Measurements from ENCODE around the gene SMG7.

The SMG7 gene

GRCh38 chr1:183592733-183593132, 120.4 kb downstream of the SMG7 start:
- no peak for DNase-seq (ENCODE audit: low spot score)

- no peak for DNase-seq (ENCODE audit: low spot score)
Observed at GRCh38 chr1:183593356-183593755, 121.1 kb downstream of the SMG7 start.

- DNase-seq (ENCODE audit: low spot score), result no peak
Observed at GRCh38 chr1:183595537-183595936, 123.2 kb downstream of the SMG7 start.

GRCh38 chr1:183596500-183596899, 124.2 kb downstream of the SMG7 start:
- no peak for DNase-seq (ENCODE audit: low spot score)

GRCh38 chr1:183597656-183598347, 125.5 kb downstream of the SMG7 start:
- no peak for DNase-seq (ENCODE audit: low spot score)

GRCh38 chr1:183598386-183598785, 126.1 kb downstream of the SMG7 start:
- DNase-seq (ENCODE audit: low spot score), result no peak

GRCh38 chr1:183600136-183600535, 127.8 kb downstream of the SMG7 start:
- no peak for DNase-seq (ENCODE audit: low spot score)

- no peak for DNase-seq (ENCODE audit: low spot score)
Observed at GRCh38 chr1:183600634-183601033, 128.3 kb downstream of the SMG7 start.

GRCh38 chr1:183602510-183602909, 130.2 kb downstream of the SMG7 start:
- no peak for DNase-seq (ENCODE audit: low spot score)
